DMS 273 treated with DMSO at 0.1 percent for 48 hours (cell line): Measurements from ENCODE around the gene EXOC4.

ENCODE experiments used
- DNase-seq: peaks from one replicate; lab custom pipeline; 2025; lab: John Stamatoyannopoulos, UW

Gene EXOC4

GRCh38 chr7:133428876-133429275 is 176.0 kb downstream of the EXOC4 start:
- no peak for DNase-seq

GRCh38 chr7:133429371-133429770 is 176.5 kb downstream of the EXOC4 start:
- DNase-seq = no peak

- no peak for DNase-seq
Observed at GRCh38 chr7:133431134-133431724, 178.4 kb downstream of the EXOC4 start.

- no peak for DNase-seq
Observed at GRCh38 chr7:133433165-133433812, 180.4 kb downstream of the EXOC4 start.

- no peak for DNase-seq
Observed at GRCh38 chr7:133434246-133434865, 181.5 kb downstream of the EXOC4 start.

- no peak for DNase-seq
Observed at GRCh38 chr7:133436014-133436428, 183.1 kb downstream of the EXOC4 start.

GRCh38 chr7:133437544-133437943 is 184.7 kb downstream of the EXOC4 start:
- DNase-seq = no peak

GRCh38 chr7:133442818-133443217 is 189.9 kb downstream of the EXOC4 start:
- DNase-seq = no peak

- DNase-seq = no peak
Observed at GRCh38 chr7:133445617-133446016, 192.7 kb downstream of the EXOC4 start.

GRCh38 chr7:133448012-133448411 is 195.1 kb downstream of the EXOC4 start:
- DNase-seq = no peak

GRCh38 chr7:133452577-133452976 is 199.7 kb downstream of the EXOC4 start:
- no peak for DNase-seq

GRCh38 chr7:133458688-133459087 is 205.8 kb downstream of the EXOC4 start:
- DNase-seq = no peak

- no peak for DNase-seq
Observed at GRCh38 chr7:133461421-133461820, 208.5 kb downstream of the EXOC4 start.

- DNase-seq = no peak
Observed at GRCh38 chr7:133475655-133476054, 222.8 kb downstream of the EXOC4 start.

- DNase-seq = peak; percentile 21
Observed at GRCh38 chr7:133477791-133478190, 224.9 kb downstream of the EXOC4 start.

GRCh38 chr7:133478591-133479135 is 225.8 kb downstream of the EXOC4 start:
- DNase-seq = peak; percentile 64

GRCh38 chr7:133479456-133480065 is 226.7 kb downstream of the EXOC4 start:
- no peak for DNase-seq

GRCh38 chr7:133480868-133481267 is 228.0 kb downstream of the EXOC4 start:
- DNase-seq = no peak

- DNase-seq = no peak
Observed at GRCh38 chr7:133481676-133482075, 228.8 kb downstream of the EXOC4 start.

GRCh38 chr7:133482599-133482998 is 229.7 kb downstream of the EXOC4 start:
- no peak for DNase-seq

GRCh38 chr7:133484086-133484485 is 231.2 kb downstream of the EXOC4 start:
- DNase-seq = peak; percentile 35

GRCh38 chr7:133489906-133490305 is 237.0 kb downstream of the EXOC4 start:
- no peak for DNase-seq

GRCh38 chr7:133491201-133491691 is 238.4 kb downstream of the EXOC4 start:
- DNase-seq = no peak
